ENCODE data around the gene ECSCR.

Gene ECSCR

DNA sequence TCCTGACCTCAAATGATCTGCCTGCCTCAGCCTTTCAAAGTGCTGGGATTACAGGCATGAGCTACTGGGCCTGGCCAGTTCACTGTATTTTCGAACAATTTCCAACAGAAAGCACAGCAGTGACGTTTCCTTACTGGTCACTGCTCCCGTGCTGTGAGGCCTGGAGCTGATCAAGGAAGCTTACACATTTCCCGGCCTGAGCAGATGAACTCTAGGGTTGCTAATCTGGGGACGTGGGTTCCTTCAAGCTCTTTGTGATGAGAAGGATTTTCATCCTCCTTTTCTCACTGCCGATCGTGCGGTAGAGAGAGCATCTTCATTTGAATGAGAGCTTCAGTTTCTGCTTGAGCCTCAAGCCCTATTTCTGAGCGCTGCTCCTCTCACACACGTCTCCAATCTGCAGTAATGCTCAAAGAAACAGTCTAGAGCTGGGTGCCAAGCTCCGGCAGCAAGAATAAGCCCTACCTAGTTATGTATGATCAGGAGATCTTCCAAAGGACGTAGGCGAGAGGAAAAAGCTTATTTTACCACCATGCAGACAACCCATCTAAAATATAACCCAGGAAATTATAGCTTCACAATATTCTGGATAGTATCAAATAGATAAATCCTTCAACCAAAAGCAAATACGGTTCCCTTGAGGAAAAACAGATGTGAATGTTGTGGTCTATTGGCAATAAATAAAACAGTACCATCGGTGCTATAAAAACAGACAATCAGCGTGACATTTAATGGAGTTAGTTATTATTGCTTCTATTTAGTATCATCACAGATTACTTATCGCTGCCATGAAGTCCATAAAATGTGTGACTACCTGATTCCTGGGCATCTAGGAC, 51.3 kb downstream of the ECSCR start:
- TF ChIP-seq GATA2 (IDR thresholded peaks at IDR 0.05; ENCODE audit: low read depth, low read length), result no peak; the same call in 1 of the 2 replicates
- no peak for TF ChIP-seq GATA3 (IDR thresholded peaks at IDR 0.05; ENCODE audit: low read depth, low read length)

DNA sequence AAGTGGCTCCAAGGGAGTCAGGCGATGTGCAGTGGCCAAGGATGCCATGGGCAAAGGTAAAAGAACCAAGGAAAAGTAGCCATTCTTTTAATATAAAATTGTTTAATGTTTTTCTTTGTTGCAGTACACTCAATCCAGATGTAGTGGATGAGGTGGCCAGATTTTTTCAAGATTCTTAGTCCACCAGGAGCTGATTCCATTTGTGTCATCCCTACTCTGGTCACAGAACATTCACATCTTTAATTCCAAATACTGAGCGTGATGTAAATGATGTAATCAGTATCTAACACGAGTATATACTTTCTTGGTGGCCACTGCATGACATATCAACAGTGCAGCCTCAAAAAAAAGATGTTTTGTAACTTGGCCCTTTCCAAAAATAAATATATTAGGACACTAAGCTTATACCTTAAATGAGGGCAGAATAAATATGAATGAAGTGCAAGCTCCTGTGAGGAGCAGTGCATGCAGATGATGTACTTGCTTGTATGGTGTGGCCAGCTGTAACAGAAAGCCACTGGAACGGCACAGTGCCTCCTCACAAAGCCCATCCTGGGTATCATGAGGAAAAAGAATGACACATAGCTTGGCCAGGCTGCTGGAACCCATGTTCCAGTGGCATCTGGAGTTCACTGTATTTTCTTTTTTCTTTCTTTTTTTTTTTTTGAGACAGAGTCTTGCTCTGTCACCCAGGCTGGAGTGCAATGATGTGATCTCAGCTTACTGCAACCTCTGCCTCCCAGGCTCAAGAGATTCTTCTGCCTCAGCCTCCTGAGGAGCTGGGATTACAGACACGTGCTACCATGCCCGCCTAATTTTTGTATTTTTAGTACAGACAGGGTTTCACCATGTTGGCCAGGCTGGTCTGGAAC, 52.2 kb downstream of the ECSCR start:
- no peak for TF ChIP-seq GATA3 (IDR thresholded peaks at IDR 0.05; ENCODE audit: low read depth, low read length)

DNA sequence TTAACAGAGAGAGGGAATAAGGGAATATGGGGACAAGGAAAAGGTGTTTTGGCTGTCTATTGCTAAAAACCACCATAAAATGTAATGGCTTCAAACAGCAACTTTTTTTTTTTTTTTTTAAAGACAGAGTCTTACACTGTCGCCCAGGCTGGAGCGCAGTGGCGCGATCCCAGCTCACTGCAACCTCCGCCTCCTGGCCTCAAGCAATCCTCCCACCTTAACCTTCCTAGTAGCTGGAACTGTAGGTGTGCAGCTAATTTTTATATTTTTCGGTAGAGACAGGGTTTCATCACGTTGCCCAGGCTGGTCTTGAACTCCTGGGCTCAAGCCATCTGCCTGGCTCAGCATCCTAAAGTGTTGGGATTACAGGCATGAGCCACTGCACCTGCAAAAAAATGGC, 54.4 kb downstream of the ECSCR start:
- TF ChIP-seq GATA2 (IDR thresholded peaks at IDR 0.05; ENCODE audit: low read depth, low read length) (no peak), GATA3 (IDR thresholded peaks at IDR 0.05; ENCODE audit: low read depth, low read length) (no peak)

DNA sequence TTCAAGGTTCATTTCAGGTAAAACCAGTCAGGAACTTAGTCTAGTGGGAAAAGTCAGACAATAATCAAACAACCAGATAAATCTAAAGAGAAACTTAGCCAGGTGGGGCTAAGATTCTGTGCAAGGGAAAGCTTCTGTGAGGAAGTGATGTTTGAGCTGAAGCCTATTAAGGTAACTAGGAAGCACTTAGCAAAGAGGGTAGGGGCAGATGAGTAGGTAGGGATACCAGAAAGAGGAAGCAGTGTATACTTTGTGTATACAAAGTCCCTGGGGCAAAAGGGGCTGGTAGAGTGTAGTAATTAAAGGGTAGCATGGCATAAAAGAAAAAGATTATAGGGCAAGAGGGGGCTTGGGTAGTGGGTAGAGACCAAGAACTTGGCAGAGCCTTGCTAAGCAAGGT, 55.0 kb downstream of the ECSCR start:
- TF ChIP-seq GATA2 (IDR thresholded peaks at IDR 0.05; ENCODE audit: low read depth, low read length), result no peak
- TF ChIP-seq GATA3 (IDR thresholded peaks at IDR 0.05; ENCODE audit: low read depth, low read length), result no peak

DNA sequence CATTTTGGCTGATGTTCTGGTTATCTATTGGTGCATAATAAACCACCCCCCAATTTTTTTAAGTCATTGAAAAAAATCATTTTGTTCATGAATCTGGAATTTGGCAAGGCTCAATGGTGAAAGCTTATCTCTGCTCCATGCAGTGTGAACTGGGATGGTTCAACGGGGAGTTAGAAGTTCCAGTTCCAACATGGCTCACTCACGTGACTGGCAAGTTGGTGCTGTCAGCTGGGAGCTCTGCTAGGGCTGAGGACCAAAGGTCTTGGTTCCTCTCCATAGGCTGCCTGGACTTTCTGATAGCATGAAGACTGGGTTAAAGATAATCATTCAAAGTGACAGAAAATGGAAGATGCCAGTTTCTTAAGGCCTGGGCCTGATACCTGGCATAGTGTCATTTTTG, 55.6 kb downstream of the ECSCR start:
- TF ChIP-seq GATA3 (IDR thresholded peaks at IDR 0.05; ENCODE audit: low read depth, low read length), result no peak
- no peak for TF ChIP-seq GATA2 (IDR thresholded peaks at IDR 0.05; ENCODE audit: low read depth, low read length)

DNA sequence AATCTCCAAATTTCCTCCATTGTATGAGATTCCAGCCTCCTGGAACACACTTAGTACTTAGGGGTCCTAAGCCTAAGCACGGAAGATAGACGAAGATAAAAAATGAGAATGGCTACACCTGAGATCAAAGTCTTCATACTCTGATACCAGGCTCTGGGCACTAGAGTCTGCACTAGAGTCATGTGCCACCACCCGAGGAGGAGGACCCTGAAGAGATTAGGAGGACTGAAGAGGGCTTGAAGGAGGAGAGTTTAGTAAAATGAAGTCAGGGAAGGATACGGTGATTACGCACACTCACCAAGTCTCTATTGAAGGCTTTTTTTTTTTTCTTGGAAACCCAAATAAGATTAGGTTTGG, 58.1 kb downstream of the ECSCR start:
- TF ChIP-seq GATA3 (IDR thresholded peaks at IDR 0.05; ENCODE audit: low read depth, low read length) (no peak), GATA2 (IDR thresholded peaks at IDR 0.05; ENCODE audit: low read depth, low read length) (no peak)

DNA sequence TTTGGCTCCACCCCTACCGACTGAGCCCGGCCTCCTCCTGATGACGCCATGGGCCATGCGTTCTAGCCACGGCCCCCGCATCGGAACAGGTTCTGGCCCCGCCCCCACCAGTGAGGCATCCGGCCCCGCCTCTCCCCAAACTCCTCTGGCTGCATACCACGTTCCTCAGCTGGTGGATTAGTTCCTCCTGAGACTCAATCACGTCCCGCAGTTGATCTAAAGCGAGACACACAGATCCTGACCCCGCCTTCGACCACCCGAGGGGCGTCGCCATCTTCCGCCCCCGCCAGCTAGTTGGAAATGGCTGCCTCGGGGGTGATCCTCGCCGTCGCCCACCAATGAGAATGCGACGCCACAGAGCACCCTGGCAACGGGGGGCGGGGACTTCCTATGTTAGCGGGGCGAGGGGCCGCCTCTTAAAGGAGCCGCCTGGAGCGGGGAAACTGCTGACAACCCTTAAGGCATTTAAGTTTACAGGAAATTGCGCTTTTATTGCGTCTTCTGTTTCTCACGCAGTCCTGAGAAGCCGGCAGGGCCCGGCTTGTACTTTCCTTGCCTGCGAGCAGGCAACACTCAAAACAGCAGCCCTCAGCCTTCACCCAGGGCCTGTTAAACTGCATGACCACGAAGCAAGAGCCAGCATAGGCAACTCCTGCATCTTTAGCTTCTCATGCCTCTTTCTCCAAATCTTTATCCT, 58.6 kb downstream of the ECSCR start, which contains the start of gene SPATA24:
Gene SPATA24, minus strand, starts transcription at position 303 of the 697 bp plus-strand sequence. Its CDS starts 29 bp downstream, at position 274.
- TF ChIP-seq GATA3 (IDR thresholded peaks at IDR 0.05; ENCODE audit: low read depth, low read length) (no peak), GATA2 (IDR thresholded peaks at IDR 0.05; ENCODE audit: low read depth, low read length) (no peak)

DNA sequence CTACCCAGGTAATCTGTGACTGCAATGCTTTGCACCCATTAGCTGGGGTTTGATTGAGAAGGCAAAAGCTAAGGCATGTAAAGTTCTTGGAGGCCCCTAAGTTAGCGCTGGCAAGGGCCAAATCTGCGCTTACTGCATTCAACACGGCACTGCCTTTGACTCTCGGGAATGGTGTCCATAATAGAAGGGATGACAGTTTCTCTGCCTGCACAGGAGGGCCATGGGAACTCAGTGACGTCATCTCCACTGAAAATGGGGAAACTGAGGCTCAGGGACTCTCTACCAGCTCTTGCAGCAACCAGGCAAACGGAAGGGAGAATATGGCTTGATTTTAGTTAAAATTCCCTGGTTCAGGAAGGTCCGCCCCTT, 59.1 kb downstream of the ECSCR start:
- TF ChIP-seq GATA2 (IDR thresholded peaks at IDR 0.05; ENCODE audit: low read depth, low read length) (no peak), GATA3 (IDR thresholded peaks at IDR 0.05; ENCODE audit: low read depth, low read length) (no peak)

DNA sequence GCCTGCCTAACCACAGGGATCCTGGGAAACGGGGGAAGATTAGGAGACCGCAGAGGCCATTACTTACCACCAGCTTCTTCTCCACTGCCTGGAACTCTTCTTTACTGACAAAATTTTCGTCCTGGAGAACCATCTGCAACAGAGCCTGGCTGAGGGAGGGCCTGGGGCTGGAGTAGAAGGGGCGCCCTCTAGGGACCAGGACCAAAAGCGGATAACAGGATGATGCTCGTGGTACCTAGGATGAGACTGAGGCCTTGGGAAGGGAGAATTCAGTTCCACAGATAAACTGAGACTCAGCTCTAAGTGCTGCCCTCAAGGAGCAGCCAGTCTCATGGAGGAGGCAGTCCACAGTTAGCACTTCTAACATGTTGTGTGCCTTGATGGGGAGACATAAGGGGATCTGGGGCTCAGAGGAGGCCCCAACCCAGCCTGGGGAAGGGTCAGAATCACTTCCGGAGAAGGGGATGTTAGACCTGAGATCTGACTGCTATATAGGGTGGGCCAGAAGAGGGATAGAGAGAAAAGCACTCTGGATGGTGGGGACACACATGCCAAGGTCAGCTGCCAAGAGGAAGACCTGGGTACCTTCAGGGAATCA, 59.9 kb downstream of the ECSCR start:
- TF ChIP-seq GATA2 (IDR thresholded peaks at IDR 0.05; ENCODE audit: low read depth, low read length) (no peak), GATA3 (IDR thresholded peaks at IDR 0.05; ENCODE audit: low read depth, low read length) (no peak)

DNA sequence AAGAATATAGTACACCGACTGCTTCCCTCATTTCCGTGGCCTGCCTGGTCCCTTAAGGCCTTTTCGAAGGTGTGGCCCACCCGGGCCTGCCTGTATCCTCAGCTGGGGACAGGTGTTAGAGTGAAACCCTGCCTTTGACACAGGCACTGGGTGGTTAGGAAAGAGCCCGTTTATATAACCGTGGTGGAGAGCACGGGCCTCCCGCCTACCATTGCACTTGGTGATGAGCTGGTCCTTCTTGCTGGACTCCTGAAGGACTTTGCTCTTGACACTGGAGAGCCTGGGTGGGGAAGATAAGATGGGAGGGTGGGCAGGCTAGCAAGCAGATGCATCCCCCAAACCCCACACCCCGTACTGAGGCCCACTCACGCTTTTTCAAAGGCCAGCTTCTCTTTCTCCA, 61.0 kb downstream of the ECSCR start:
- TF ChIP-seq GATA2 (IDR thresholded peaks at IDR 0.05; ENCODE audit: low read depth, low read length) (no peak), GATA3 (IDR thresholded peaks at IDR 0.05; ENCODE audit: low read depth, low read length) (no peak)

DNA sequence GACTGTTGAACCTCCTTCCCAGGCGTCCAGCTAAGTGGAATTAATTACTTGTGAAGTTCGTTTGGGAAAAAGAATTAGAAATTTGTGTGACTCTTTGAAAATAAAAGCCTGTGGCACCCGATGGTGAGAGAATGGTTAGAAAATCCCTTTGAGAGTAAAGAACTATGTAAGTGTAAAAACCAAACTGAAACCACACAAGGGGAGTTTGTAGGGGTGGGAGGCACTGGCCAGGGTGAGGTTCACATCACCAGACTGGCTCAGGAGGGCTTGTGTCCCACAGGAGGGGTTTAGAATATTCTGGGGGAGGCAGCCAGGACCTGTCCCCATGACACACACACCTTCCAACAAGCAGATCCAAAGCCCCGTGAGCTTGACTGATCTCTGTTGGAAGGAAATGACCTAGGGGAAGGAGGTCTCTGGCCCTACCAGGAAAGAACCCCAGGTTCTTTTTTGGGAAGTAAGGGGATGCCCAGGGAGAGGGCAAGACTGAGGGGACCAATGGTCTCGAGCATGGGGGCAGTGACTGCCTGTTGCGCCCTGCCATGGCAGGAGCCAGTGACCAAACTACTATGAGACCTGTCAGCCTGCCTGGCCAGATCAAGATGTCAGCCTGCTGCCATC, 62.9 kb downstream of the ECSCR start:
- TF ChIP-seq GATA2 (IDR thresholded peaks at IDR 0.05; ENCODE audit: low read depth, low read length), result no peak
- no peak for TF ChIP-seq GATA3 (IDR thresholded peaks at IDR 0.05; ENCODE audit: low read depth, low read length)
